ENCODE measurements around the gene SCP2.
"Not testable (repeated sequence)": the region's sequence is repeated elsewhere in the genome, so short reads cannot be mapped to it uniquely, and the experiment has no call there.

Gene SCP2

DNA sequence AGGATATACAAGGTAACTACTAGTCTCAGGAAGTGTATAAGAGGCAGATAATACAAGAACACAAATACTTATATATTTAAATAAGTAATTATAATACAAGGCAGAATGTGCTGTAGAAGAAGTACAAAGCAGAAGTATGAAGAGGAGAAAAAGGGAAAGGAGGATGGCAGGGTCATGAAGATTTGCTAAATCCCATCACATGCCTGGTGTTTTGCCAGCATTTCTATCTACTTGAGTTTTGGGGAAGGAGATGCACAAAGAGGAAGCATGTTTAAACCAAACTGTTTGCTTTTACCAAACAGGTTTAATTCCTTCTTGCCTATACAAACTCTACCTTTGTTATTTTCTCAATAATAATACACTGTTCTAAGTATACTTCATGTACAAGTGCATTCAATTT lies 74.1 kb downstream of the SCP2 start:
- Histone ChIP-seq H3K9ac (ENCODE audit: low read length) (no peak overlapping the region), H2AK5ac (ENCODE audit: low read length, severe bottlenecking) (no peak overlapping the region), H4K8ac (ENCODE audit: low read length) (no peak overlapping the region), H3K4me1 (ENCODE audit: control insufficient read depth, insufficient read depth, low read depth, low read length) (no peaks in the 10 kb centered on the region), H3K9me3 (ENCODE audit: control insufficient read depth, low read length) (no peaks in the 10 kb centered on the region), H3K14ac (ENCODE audit: low read length in 2 of 2) (no peak overlapping the region), H2BK15ac (ENCODE audit: low read depth, poor library complexity, severe bottlenecking) (no peak overlapping the region), H3K36me3 (ENCODE audit: control insufficient read depth in 1 of 2, insufficient read depth in 2 of 2, low read depth in 1 of 2, low read length in 2 of 2) (peaks cover 3 to 29% of the 10 kb centered on the region in 2 experiments), H3K79me1 (replicated peaks; ENCODE audit: low read length, poor library complexity, severe bottlenecking) (no peaks in the 10 kb centered on the region), H3K27ac (ENCODE audit: low read length, poor library complexity, severe bottlenecking) (no peak overlapping the region), H3K4ac (ENCODE audit: low read depth in 1 of 2, low read length in 2 of 2) (no peak overlapping the region), H2BK5ac (ENCODE audit: low read depth, low read length, poor library complexity, severe bottlenecking) (no peak overlapping the region), H4K91ac (ENCODE audit: low read length) (no peak overlapping the region), H3K4me2 (ENCODE audit: low read length, poor library complexity, severe bottlenecking) (no peak overlapping the region), H3K4me3 (ENCODE audit: insufficient read depth in 1 of 2, low read depth in 1 of 2, low read length in 2 of 2) (no peak overlapping the region), H3K18ac (ENCODE audit: low read depth in 1 of 2, low read length in 2 of 2) (no peak overlapping the region), H3K23ac (ENCODE audit: low read length in 2 of 2) (no peak overlapping the region), H2BK120ac (ENCODE audit: low read depth, low read length) (no peak overlapping the region), H2AFZ (ENCODE audit: low read depth, low read length) (no peak overlapping the region), H3K27me3 (ENCODE audit: control insufficient read depth in 1 of 2, insufficient read depth in 1 of 2, low read length in 2 of 2) (no peaks in the 10 kb centered on the region), H2BK12ac (ENCODE audit: low read length in 2 of 2) (no peak overlapping the region)
- DNase-seq, result no peak

DNA sequence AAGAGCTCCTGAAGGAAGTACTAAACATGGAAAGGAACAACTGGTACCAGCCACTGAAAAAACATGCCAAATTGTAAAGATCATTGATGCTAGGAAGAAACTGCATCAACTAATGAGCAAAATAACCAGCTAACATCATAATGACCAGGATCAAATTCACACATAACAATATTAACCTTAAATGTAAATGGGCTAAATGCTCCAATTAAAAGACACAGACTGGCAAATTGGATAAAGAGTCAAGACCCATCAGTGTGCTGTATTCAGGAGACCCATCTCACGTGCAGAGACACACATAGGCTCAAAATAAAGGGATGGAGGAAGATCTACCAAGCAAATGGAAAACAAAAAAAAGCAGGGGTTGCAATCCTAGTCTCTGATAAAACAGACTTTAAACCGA lies 79.5 kb downstream of the SCP2 start:
- not testable (repeated sequence) for H3K79me1 ChIP-seq (replicated peaks; ENCODE audit: low read length, poor library complexity, severe bottlenecking); H4K8ac ChIP-seq (ENCODE audit: low read length); H2BK120ac ChIP-seq (ENCODE audit: low read depth, low read length); H3K4me2 ChIP-seq (ENCODE audit: low read length, poor library complexity, severe bottlenecking); H3K9me3 ChIP-seq (ENCODE audit: control insufficient read depth, low read length); H3K27ac ChIP-seq (ENCODE audit: low read length, poor library complexity, severe bottlenecking); H2BK15ac ChIP-seq (ENCODE audit: low read depth, poor library complexity, severe bottlenecking); H3K4me3 ChIP-seq (ENCODE audit: insufficient read depth in 1 of 2, low read depth in 1 of 2, low read length in 2 of 2); H3K4ac ChIP-seq (ENCODE audit: low read depth in 1 of 2, low read length in 2 of 2); H2AK5ac ChIP-seq (ENCODE audit: low read length, severe bottlenecking); H3K4me1 ChIP-seq (ENCODE audit: control insufficient read depth, insufficient read depth, low read depth, low read length); H3K27me3 ChIP-seq (ENCODE audit: control insufficient read depth in 1 of 2, insufficient read depth in 1 of 2, low read length in 2 of 2); H3K14ac ChIP-seq (ENCODE audit: low read length in 2 of 2); H2BK5ac ChIP-seq (ENCODE audit: low read depth, low read length, poor library complexity, severe bottlenecking); H3K23ac ChIP-seq (ENCODE audit: low read length in 2 of 2); DNase-seq; H2BK12ac ChIP-seq (ENCODE audit: low read length in 2 of 2); H4K91ac ChIP-seq (ENCODE audit: low read length); H3K9ac ChIP-seq (ENCODE audit: low read length); H3K18ac ChIP-seq (ENCODE audit: low read depth in 1 of 2, low read length in 2 of 2); H2AFZ ChIP-seq (ENCODE audit: low read depth, low read length)
- no CpG with 5 or more reads among the region's 2 CpGs for WGBS
- peaks cover 3 to 28% of the 10 kb centered on the region in 2 experiments for H3K36me3 ChIP-seq (ENCODE audit: control insufficient read depth in 1 of 2, insufficient read depth in 2 of 2, low read depth in 1 of 2, low read length in 2 of 2)

DNA sequence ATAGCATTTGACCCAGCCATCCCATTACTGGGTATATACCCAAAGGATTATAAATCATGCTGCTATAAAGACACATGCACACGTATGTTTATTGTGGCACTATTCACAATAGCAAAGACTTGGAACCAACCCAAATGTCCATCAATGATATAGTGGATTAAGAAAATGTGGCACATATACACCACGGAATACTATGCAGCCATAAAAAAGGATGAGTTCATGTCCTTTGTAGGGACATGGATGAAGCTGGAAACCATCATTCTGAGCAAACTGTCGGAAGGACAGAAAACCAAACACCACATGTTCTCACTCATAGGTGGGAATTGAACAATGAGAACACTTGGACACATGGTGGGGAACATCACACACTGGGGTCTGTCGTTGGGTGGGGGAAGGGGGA lies 83.2 kb downstream of the SCP2 start:
- not testable (repeated sequence) for H3K4me3 ChIP-seq (ENCODE audit: insufficient read depth in 1 of 2, low read depth in 1 of 2, low read length in 2 of 2); H2BK120ac ChIP-seq (ENCODE audit: low read depth, low read length); H3K27ac ChIP-seq (ENCODE audit: low read length, poor library complexity, severe bottlenecking); H2AFZ ChIP-seq (ENCODE audit: low read depth, low read length); H3K79me1 ChIP-seq (replicated peaks; ENCODE audit: low read length, poor library complexity, severe bottlenecking); H2BK15ac ChIP-seq (ENCODE audit: low read depth, poor library complexity, severe bottlenecking); H4K8ac ChIP-seq (ENCODE audit: low read length); H3K14ac ChIP-seq (ENCODE audit: low read length in 2 of 2); H3K27me3 ChIP-seq (ENCODE audit: control insufficient read depth in 1 of 2, insufficient read depth in 1 of 2, low read length in 2 of 2); H3K4ac ChIP-seq (ENCODE audit: low read depth in 1 of 2, low read length in 2 of 2); H3K9ac ChIP-seq (ENCODE audit: low read length); H2BK5ac ChIP-seq (ENCODE audit: low read depth, low read length, poor library complexity, severe bottlenecking); H3K23ac ChIP-seq (ENCODE audit: low read length in 2 of 2); DNase-seq; H2BK12ac ChIP-seq (ENCODE audit: low read length in 2 of 2); H3K36me3 ChIP-seq (ENCODE audit: control insufficient read depth in 1 of 2, insufficient read depth in 2 of 2, low read depth in 1 of 2, low read length in 2 of 2); H2AK5ac ChIP-seq (ENCODE audit: low read length, severe bottlenecking); H3K18ac ChIP-seq (ENCODE audit: low read depth in 1 of 2, low read length in 2 of 2); H4K91ac ChIP-seq (ENCODE audit: low read length); H3K4me1 ChIP-seq (ENCODE audit: control insufficient read depth, insufficient read depth, low read depth, low read length); H3K4me2 ChIP-seq (ENCODE audit: low read length, poor library complexity, severe bottlenecking); H3K9me3 ChIP-seq (ENCODE audit: control insufficient read depth, low read length)
- 100% methylated on average over 2 of the region's 4 CpGs for WGBS

DNA sequence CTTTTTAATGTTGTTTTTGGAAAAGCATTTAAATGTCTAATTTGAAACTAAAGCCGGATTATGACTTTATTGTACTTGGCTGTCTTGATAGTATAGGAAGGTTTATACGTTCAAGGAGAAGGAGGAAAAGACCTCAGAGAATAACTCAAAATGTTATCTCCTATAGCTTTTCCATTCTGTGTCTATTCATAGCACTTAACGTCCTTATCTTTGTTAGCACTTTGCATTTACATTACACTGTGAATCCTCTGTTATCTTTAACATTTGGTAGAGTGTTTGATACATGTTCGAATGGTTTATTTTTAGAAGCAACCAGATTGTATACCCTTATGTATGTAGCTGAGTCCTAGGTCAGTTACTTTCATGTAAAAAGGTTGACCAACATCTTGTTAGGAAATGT lies 84.1 kb downstream of the SCP2 start:
- Histone ChIP-seq H3K4ac (ENCODE audit: low read depth in 1 of 2, low read length in 2 of 2) (no peak overlapping the region), H2AFZ (ENCODE audit: low read depth, low read length) (no peak overlapping the region), H3K18ac (ENCODE audit: low read depth in 1 of 2, low read length in 2 of 2) (no peak overlapping the region), H3K4me1 (ENCODE audit: control insufficient read depth, insufficient read depth, low read depth, low read length) (no peaks in the 10 kb centered on the region), H3K27me3 (ENCODE audit: control insufficient read depth in 1 of 2, insufficient read depth in 1 of 2, low read length in 2 of 2) (no peaks in the 10 kb centered on the region), H2BK15ac (ENCODE audit: low read depth, poor library complexity, severe bottlenecking) (no peak overlapping the region), H2BK120ac (ENCODE audit: low read depth, low read length) (no peak overlapping the region), H3K23ac (ENCODE audit: low read length in 2 of 2) (no peak overlapping the region), H3K27ac (ENCODE audit: low read length, poor library complexity, severe bottlenecking) (no peak overlapping the region), H4K91ac (ENCODE audit: low read length) (no peak overlapping the region), H3K79me1 (replicated peaks; ENCODE audit: low read length, poor library complexity, severe bottlenecking) (no peaks in the 10 kb centered on the region), H3K4me3 (ENCODE audit: insufficient read depth in 1 of 2, low read depth in 1 of 2, low read length in 2 of 2) (no peak overlapping the region), H3K4me2 (ENCODE audit: low read length, poor library complexity, severe bottlenecking) (no peak overlapping the region), H2BK5ac (ENCODE audit: low read depth, low read length, poor library complexity, severe bottlenecking) (no peak overlapping the region), H3K14ac (ENCODE audit: low read length in 2 of 2) (no peak overlapping the region), H4K8ac (ENCODE audit: low read length) (no peak overlapping the region), H3K9me3 (ENCODE audit: control insufficient read depth, low read length) (no peaks in the 10 kb centered on the region), H2BK12ac (ENCODE audit: low read length in 2 of 2) (no peak overlapping the region), H2AK5ac (ENCODE audit: low read length, severe bottlenecking) (no peak overlapping the region), H3K9ac (ENCODE audit: low read length) (no peak overlapping the region), H3K36me3 (ENCODE audit: control insufficient read depth in 1 of 2, insufficient read depth in 2 of 2, low read depth in 1 of 2, low read length in 2 of 2) (no peaks in the 10 kb centered on the region)
- WGBS, result 64% methylated on average over 2 of the region's 4 CpGs
- DNase-seq, result no peak

Data from mesenchymal stem cell (in vitro differentiated cells and primary cell).